GM18505 (cell line): ENCODE results near the gene NINJ2.
A peak's percentile ranks its signal among the peaks of the same experiment; 100 is the strongest.

Experiments used
- ATAC-seq: cut with Tn5 transposase; IDR thresholded peaks from one replicate; pipeline ENCODE4 v1.9.1; 2021; ENCODE audit not compliant: unreplicated experiment
- POLR2A ChIP-seq: IDR thresholded peaks from 4 replicates; pipeline ENCODE4 v1.6.1; 2011; ENCODE audit warnings: borderline replicate concordance; ENCODE audit not compliant: insufficient read depth, insufficient read length; ENCODE audit errors: extremely low read depth

NINJ2 gene

DNA sequence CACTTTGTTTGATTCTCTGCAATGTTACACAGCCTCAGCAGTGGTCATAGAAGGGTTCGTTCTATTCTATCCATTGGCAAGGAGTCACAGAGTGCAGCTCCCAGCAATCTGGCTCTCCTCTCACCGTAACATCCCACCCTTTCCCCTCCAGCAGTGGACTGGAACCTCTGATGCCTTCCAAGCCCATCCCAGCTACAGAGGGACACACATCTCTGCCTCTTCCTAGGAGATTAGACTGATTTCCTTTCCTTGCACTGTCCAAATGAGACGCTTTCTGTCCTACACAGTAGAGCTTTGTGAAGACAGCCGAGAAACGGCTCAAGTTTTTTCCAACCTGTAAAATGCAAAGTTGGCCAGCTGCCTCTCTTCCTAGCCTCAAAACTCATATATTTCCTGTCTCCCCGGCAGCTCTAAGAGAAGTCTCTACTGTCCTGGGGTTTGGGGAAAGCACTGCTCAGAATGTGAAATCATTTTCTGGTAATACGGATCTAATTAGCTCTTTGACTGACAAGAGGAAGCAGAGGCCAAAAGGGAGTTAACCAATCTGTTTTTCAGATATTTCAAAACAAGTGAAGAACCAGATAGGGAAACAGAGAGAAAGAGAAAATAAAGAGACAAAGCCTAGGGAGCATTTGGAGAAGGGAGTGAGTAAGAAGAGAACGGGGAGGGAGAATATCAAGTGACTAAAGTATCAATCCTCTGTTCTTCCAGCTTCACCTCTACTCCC is 516 bp downstream of the NINJ2 start:
- no peak for ATAC-seq

DNA sequence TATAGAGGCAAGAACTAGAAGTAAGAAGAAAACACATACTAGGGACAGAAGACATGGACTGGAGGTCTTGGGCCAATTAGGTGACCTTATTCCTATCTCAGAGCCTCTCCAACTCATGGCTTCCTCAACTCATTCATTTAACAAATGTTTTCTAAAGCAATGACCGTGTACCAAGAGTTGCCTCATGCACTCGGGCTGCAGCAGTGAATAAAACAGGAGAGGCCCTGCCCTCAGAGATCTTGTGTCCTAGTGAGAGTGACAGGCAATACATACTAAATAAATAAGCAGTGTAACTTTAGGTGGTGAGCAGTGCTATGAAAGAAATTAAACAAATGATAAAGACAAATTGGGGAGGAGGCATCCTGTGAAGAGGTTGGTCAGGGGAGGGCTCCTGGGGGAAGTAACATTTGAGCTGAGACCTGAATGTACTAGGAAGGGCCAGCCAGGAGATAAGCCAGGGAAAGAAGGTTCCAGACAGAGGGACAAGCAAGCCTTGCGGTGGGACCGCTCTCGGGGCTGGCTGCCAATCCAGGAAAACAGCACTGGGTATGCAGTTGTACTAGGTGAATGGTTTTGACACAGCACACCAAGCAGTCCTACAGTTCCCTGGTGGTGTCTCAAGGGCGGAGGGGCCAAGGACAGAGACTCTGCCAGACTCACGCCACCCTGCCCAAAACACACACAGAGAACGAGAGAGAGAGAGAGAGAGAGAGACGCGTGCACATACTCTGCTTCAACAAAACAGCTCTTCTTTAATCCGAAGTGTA is 1.3 kb downstream of the NINJ2 start:
- no peak for TF ChIP-seq POLR2A
- ATAC-seq, result no peak

More for the DNA sequence above, 516 bp downstream of the NINJ2 start:
- no peak for TF ChIP-seq POLR2A

- no peak for TF ChIP-seq POLR2A
- no peak for ATAC-seq
Measured at GRCh38 chr12:659090-659683, 4.1 kb downstream of the NINJ2 start.

DNA sequence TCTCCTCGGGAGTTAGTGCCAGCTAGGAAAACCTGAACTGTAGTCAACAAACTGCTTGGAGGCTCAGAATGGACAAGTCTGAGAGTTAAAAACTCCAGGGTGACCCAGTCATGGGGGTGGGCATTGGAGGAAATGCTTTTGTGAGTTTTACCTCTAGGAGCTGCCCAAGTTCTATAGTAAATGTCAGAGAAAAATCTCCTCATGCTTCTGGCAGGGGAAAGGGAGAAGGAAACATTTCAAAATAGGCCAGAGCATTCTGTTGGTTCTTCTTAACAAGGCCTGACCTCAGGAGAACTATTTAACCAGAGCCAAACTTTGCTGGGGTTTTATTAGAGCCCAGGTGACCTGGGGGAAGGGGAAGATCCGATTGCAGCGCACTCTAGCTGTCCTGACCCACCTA is 12.3 kb downstream of the NINJ2 start:
- no peak for ATAC-seq
- TF ChIP-seq POLR2A, result no peak

GRCh38 chr12:647385-648085 is 15.7 kb downstream of the NINJ2 start:
- no peak for TF ChIP-seq POLR2A

DNA sequence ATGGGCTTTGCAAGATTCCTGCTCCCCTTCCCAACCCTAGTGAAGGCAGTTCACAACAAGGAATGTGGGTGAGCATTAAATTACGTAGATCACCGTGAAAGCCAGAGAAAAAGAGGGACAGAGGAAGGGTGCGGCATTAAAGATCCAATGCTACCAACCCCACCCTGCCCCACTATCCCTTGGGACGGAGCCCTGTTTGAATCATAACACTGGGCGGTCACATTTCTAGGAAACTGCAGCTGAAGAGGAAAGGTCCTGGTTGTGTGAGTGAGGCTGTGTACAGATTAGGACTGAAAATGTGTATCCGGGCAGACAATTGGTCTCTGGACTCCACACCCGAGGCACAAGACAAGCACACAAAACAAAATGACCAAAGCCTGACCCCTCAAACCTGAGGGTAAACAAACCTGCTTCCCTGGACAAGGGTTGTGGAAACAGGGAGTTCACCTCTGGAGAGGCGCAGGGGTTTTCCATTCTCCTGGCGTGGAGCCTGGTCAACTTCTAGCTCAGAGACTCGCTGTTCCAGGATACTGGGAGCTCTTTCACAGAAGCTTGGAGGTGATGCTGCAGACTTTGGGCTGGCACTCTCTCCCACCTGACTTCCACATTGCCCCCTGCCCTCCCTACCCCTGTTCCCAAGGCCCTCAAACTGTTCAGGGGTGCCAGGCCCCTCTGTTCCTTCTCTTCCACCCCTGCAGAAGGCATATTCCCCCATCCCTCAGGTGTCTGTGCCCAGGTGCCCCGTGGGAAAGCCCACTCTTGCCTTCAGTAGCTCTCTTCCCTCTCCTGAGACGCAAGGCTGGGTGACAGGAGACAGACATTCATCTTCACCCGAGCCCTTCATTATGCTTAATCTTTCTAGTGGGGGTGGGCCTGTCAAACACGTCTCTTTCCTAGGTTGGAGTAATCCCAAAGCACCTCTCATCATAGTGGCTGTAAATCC is 16.5 kb downstream of the NINJ2 start:
- no peak for ATAC-seq
- TF ChIP-seq POLR2A, result no peak

More at GRCh38 chr12:647385-648085, 15.7 kb downstream of the NINJ2 start:
- no peak for ATAC-seq

GRCh38 chr12:645563-646071 is 17.6 kb downstream of the NINJ2 start:
- TF ChIP-seq POLR2A, result no peak
- no peak for ATAC-seq

DNA sequence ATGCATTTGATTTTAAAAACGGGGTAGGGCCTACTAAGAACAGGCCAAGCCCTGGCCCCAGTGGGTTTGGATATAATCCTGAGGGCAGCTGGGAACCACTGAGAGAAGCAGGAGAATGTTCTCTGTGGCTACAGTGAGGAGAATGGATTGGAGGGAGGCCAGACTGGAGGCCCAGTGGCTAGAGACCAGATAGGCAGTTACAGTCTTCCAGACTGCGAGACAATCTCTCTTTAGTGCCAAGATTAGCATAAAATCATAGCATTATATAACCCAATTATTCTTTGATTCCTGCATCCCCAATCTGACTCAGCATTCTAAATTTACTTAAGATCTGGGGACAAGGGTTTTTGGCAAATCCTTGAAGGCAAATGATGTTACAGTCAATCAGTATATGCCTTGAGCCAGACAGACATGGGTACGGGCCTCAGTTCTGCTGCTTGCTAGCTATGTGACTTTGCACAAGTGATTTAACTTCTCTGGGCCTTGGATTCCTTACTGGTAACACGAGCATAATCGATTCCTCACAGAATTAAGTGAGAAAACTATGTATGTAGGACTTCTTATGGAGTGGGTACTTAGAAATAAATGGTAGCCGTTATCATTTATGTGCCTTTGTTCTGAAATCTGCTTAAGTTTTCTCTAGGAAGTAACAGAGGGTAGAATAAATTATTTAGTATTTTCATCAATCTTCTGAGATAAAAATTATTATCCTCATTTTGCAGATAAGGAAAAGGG is 18.3 kb downstream of the NINJ2 start:
- no peak for ATAC-seq
- no peak for TF ChIP-seq POLR2A

- TF ChIP-seq POLR2A, result no peak
- no peak for ATAC-seq
Measured at GRCh38 chr12:644303-644639, 19.0 kb downstream of the NINJ2 start.

DNA sequence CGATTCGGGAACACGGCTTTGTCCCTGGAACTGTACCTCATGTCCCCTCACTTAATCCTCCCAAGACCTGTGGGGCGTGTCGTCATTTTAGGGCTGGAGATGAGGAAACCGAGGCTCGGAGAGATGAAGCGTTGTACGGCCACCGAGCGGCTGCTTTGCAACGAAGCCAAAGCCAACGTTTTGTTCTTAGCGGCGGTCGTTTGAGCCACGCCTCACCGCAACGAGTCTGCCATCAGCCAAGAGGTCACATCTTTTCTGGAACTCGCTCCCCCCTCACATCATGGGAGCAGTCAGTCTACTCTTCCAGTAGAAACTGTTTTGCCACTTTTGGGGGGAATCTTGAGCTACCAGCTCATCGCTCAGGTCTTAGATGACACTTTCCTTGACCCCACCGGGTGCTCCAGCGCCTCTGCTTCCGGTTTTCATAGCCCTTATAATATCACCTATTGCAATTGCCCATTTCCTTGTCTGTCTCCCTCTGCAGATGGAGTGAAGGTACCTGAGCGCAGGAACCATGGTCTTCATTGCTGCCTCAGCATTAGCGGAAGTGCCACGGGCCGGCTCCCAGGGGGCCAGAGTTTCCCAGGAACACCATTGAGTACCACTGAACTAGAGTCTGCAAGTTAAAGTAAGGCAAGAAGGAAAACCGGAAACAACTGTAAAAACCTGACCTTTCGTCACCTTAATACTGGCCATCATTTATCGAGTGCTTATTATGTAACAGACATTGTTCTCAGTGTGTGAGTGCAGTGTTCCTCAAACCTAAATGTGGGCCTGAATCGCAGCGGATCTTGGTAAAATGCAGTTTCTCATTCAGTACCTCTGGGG is 19.6 kb downstream of the NINJ2 start:
- no peak for ATAC-seq
- TF ChIP-seq POLR2A, result peak; percentile 56
